NB4 (cell line): Measurements from ENCODE around the gene NNAT.
"Not testable (repeated sequence)": the region's sequence is repeated elsewhere in the genome, so short reads cannot be mapped to it uniquely, and the experiment has no call there.

Source experiments
- DNase-seq: peaks from one replicate; pipeline ENCODE4 v3.0.0; 2010; ENCODE audit warnings: low read depth
- H3K4me3 ChIP-seq: one replicate; pipeline ENCODE4 v1.5.1; 2011; ENCODE audit warnings: mild to moderate bottlenecking, low read depth, low read length, moderate library complexity
- CTCF ChIP-seq: IDR thresholded peaks from one replicate; pipeline ENCODE4 v1.5.1; 2012; ENCODE audit warnings: low read depth, low read length
- MAX ChIP-seq: IDR thresholded peaks from 2 replicates; pipeline ENCODE4 v1.6.1; 2011; ENCODE audit warnings: low read depth, low read length
- MYC ChIP-seq: IDR thresholded peaks from 2 replicates; pipeline ENCODE4 v1.6.1; 2011; ENCODE audit warnings: low read depth, low read length
- POLR2A ChIP-seq: IDR thresholded peaks from 2 replicates; pipeline ENCODE4 v1.6.1; 2011; ENCODE audit warnings: mild to moderate bottlenecking; ENCODE audit not compliant: insufficient read length; ENCODE audit errors: extremely low read depth

NNAT gene

GRCh38 chr20:37521061-37521771, at the start of gene NNAT:
Gene NNAT (plus strand): TSS chr20:37521250. CDS start chr20:37521332, 82 bp downstream.
- no peak for DNase-seq
- TF ChIP-seq CTCF (no peak), MYC (no peak), MAX (no peak), POLR2A (no peak)
- no peak within 1 kb of the TSS for H3K4me3 ChIP-seq

- H3K4me3 ChIP-seq = no peak overlapping the region
- DNase-seq = no peak
- no peak for TF ChIP-seq MYC
- no peak for TF ChIP-seq MAX
- TF ChIP-seq CTCF = no peak
- TF ChIP-seq POLR2A = no peak
Observed at GRCh38 chr20:37471741-37472235, 49.3 kb upstream of the NNAT start.

- DNase-seq, H3K4me3 ChIP-seq: not testable (repeated sequence)
Observed at GRCh38 chr20:37472435-37472834, 48.6 kb upstream of the NNAT start.

GRCh38 chr20:37473249-37474000, 47.6 kb upstream of the NNAT start:
- H3K4me3 ChIP-seq = no peak overlapping the region
- DNase-seq = no peak
- TF ChIP-seq POLR2A (no peak), MAX (no peak), MYC (no peak), CTCF (no peak)

- no peak overlapping the region for H3K4me3 ChIP-seq
- no peak for TF ChIP-seq MYC
- no peak for TF ChIP-seq CTCF
- no peak for TF ChIP-seq MAX
- no peak for TF ChIP-seq POLR2A
- no peak for DNase-seq
Observed at GRCh38 chr20:37474386-37474785, 46.7 kb upstream of the NNAT start.

GRCh38 chr20:37475252-37475651, 45.8 kb upstream of the NNAT start:
- no peak overlapping the region for H3K4me3 ChIP-seq
- TF ChIP-seq POLR2A = no peak
- TF ChIP-seq CTCF = no peak
- no peak for TF ChIP-seq MYC
- no peak for TF ChIP-seq MAX
- no peak for DNase-seq
